BE2C (cell line): ENCODE data around the gene GCSH.

ENCODE experiments used
- DNase-seq: peaks from one replicate; pipeline ENCODE4 v3.0.0-alpha.2; 2020
- H3K27me3 ChIP-seq: fragments of 250-450 bp; sonication (Bioruptor Pico); 2 replicates; pipeline ENCODE4 v1.5.1; 2020; ENCODE audit warnings: mild to moderate bottlenecking
- H3K36me3 ChIP-seq: fragments of 250-450 bp; sonication (Bioruptor Pico); 2 replicates; pipeline ENCODE4 v1.5.1; 2020; ENCODE audit warnings: mild to moderate bottlenecking
- H3K4me1 ChIP-seq: fragments of 250-450 bp; sonication (Bioruptor Pico); 2 replicates; pipeline ENCODE4 v1.5.1; 2020
- H3K4me3 ChIP-seq: 2 replicates; pipeline ENCODE4 v1.5.1; 2011; ENCODE audit warnings: low read depth, low read length
- H3K9me3 ChIP-seq: fragments of 250-450 bp; sonication (Bioruptor Pico); 2 replicates; pipeline ENCODE4 v1.5.1; 2020
- CTCF ChIP-seq: IDR thresholded peaks from 2 replicates; pipeline ENCODE4 v1.5.1; 2012; ENCODE audit warnings: mild to moderate bottlenecking, low read depth, low read length

The GCSH gene

GRCh38 chr16:81069063-81069462, 27.1 kb downstream of the GCSH start:
- Histone ChIP-seq H3K36me3 (no peaks in the 10 kb centered on the region), H3K4me3 (no peak overlapping the region), H3K27me3 (no peaks in the 10 kb centered on the region), H3K4me1 (no peaks in the 10 kb centered on the region), H3K9me3 (no peaks in the 10 kb centered on the region)
- TF ChIP-seq CTCF: no peak
- no peak for DNase-seq

GRCh38 chr16:81067166-81067565, 29.0 kb downstream of the GCSH start:
- no peak for TF ChIP-seq CTCF
- no peak overlapping the region for H3K4me3 ChIP-seq
- H3K27me3 ChIP-seq: no peaks in the 10 kb centered on the region
- no peak for DNase-seq
- H3K36me3 ChIP-seq: no peaks in the 10 kb centered on the region
- no peaks in the 10 kb centered on the region for H3K9me3 ChIP-seq
- H3K4me1 ChIP-seq: no peaks in the 10 kb centered on the region

DNA sequence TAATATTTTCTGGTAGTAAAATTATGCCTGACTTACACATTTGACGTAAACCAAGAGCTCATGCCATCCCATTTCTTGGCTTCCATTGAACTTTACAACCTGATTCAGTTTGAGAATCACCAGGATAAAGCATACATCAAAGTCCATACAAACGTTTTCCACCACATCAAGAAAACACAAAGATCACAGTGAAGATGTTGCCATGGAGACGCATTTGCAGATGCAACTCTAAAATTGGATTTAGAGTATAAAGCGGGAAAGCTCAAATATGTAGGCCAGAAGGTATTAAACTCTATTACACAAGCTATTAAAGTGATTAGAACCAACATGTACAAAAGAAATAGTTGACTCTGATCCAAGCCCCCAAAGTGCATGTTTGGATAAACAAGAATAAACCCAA, 29.5 kb downstream of the GCSH start:
- Histone ChIP-seq H3K27me3 (no peaks in the 10 kb centered on the region), H3K9me3 (no peaks in the 10 kb centered on the region), H3K4me3 (no peak overlapping the region), H3K4me1 (no peaks in the 10 kb centered on the region), H3K36me3 (no peaks in the 10 kb centered on the region)
- TF ChIP-seq CTCF: no peak
- no peak for DNase-seq

GRCh38 chr16:81061871-81062608, 34.2 kb downstream of the GCSH start:
- TF ChIP-seq CTCF: no peak
- H3K27me3 ChIP-seq: no peaks in the 10 kb centered on the region
- DNase-seq: no peak
- H3K36me3 ChIP-seq: no peaks in the 10 kb centered on the region
- H3K9me3 ChIP-seq: no peaks in the 10 kb centered on the region
- H3K4me1 ChIP-seq: no peaks in the 10 kb centered on the region
- H3K4me3 ChIP-seq: no peak overlapping the region

DNA sequence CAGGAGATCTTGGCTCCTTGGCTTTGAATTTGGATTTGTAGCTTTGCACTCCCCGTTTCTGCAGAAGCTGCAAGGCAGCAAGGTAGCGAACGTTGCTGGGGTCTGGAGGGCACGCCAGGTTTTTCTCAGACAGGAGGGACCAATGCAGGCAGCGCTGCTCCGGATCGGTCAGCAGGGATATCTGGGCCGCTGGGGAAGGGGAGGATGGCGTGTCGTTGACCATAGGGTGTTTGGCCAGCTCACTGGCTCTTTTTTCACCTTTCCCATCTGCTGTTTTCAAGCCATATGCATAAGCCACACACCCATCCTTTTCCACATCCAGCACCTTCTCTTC, 34.9 kb downstream of the GCSH start:
- H3K4me1 ChIP-seq: no peaks in the 10 kb centered on the region
- no peaks in the 10 kb centered on the region for H3K9me3 ChIP-seq
- no peak for DNase-seq
- no peaks in the 10 kb centered on the region for H3K27me3 ChIP-seq
- H3K36me3 ChIP-seq: no peaks in the 10 kb centered on the region
- H3K4me3 ChIP-seq: no peak overlapping the region
- no peak for TF ChIP-seq CTCF

GRCh38 chr16:81060576-81061306, 35.5 kb downstream of the GCSH start:
- Histone ChIP-seq H3K4me3 (no peak overlapping the region), H3K36me3 (no peaks in the 10 kb centered on the region), H3K27me3 (no peaks in the 10 kb centered on the region), H3K4me1 (no peaks in the 10 kb centered on the region), H3K9me3 (no peaks in the 10 kb centered on the region)
- no peak for TF ChIP-seq CTCF
- DNase-seq: no peak
